Astrocyte of the cerebellum (primary cell): Measurements from ENCODE around the gene WNK2.

Source experiments
- DNase-seq: peaks from one replicate; pipeline ENCODE4 v3.0.0-alpha.2; 2011; ENCODE audit warnings: low read depth
- H3K4me3 ChIP-seq: 2 replicates; pipeline ENCODE4 v1.5.1; 2011; ENCODE audit warnings: mild to moderate bottlenecking, low read depth, low read length, moderate library complexity
- CTCF ChIP-seq: IDR thresholded peaks from 2 replicates; pipeline ENCODE4 v1.5.1; 2012; ENCODE audit warnings: low read length, low read depth, moderate library complexity, mild to moderate bottlenecking; ENCODE audit errors: missing control alignments
- in situ Hi-C: cut with HindIII; loops from 2 replicates; pipeline ENCODE4 v1.10.0; 2017; ENCODE audit warnings: low sequenced_read_pairs

The WNK2 gene

GRCh38 chr9:93268551-93269314 lies 84.8 kb downstream of the WNK2 start:
- in situ Hi-C loops = no loop called here
- DNase-seq = no peak
- no peak for TF ChIP-seq CTCF
- no peak overlapping the region for H3K4me3 ChIP-seq

- in situ Hi-C loops = no loop called here
- no peak for TF ChIP-seq CTCF
- no peak overlapping the region for H3K4me3 ChIP-seq
- DNase-seq = no peak
Observed at GRCh38 chr9:93270976-93271375, 87.0 kb downstream of the WNK2 start.

- DNase-seq = no peak
- in situ Hi-C loops = no loop called here
- no peak overlapping the region for H3K4me3 ChIP-seq
- no peak for TF ChIP-seq CTCF
Observed at GRCh38 chr9:93276973-93277372, 93.0 kb downstream of the WNK2 start.

GRCh38 chr9:93278144-93278543 lies 94.2 kb downstream of the WNK2 start:
- no peak for DNase-seq
- no peak for TF ChIP-seq CTCF
- in situ Hi-C loops = no loop called here
- H3K4me3 ChIP-seq = no peak overlapping the region

GRCh38 chr9:93280661-93281259 lies 96.8 kb downstream of the WNK2 start:
- in situ Hi-C loops = no loop called here
- no peak for TF ChIP-seq CTCF
- H3K4me3 ChIP-seq = no peak overlapping the region
- no peak for DNase-seq

- in situ Hi-C loops = no loop called here
- DNase-seq = no peak
- no peak overlapping the region for H3K4me3 ChIP-seq
- no peak for TF ChIP-seq CTCF
Observed at GRCh38 chr9:93286252-93287188, 102.6 kb downstream of the WNK2 start.
